Sigmoid colon (tissue), 7 donors: ENCODE data around the gene PEAR1. TPM values are rescaled to one million over a fixed set of nuclear protein-coding genes. Genes with fewer than 3 reads are reported as not detected.
A peak's percentile ranks its signal among the peaks of the same experiment; 100 is the strongest.

ENCODE experiments used
- DNase-seq: peaks from one replicate; pipeline ENCODE4 v3.0.0-alpha.2; 2019
- H3K27ac ChIP-seq, 4 donors: fragments of 200-600 bp; sonication (generic); one replicate each; pipeline ENCODE4 v1.5.1; 2016 to 2019; ENCODE audit warnings: mild to moderate bottlenecking in 1 of 4
- H3K27me3 ChIP-seq, 3 donors: fragments of 200-600 bp; sonication (generic); one replicate each; pipeline ENCODE4 v1.5.1; 2019; ENCODE audit warnings: mild to moderate bottlenecking in 1 of 3
- H3K36me3 ChIP-seq, 4 donors: fragments of 200-600 bp; sonication (generic); one replicate each; pipeline ENCODE4 v1.5.1; 2016 to 2019
- H3K4me1 ChIP-seq, 4 donors: fragments of 200-600 bp; sonication (generic); one replicate each; pipeline ENCODE4 v1.5.1; 2017 to 2019
- H3K4me3 ChIP-seq, 4 donors: fragments of 200-600 bp; sonication (generic); one replicate each; pipeline ENCODE4 v1.5.1; 2017 to 2019; ENCODE audit warnings: mild to moderate bottlenecking in 2 of 4, moderate library complexity in 1 of 4
- H3K9me3 ChIP-seq, 4 donors: fragments of 200-600 bp in 3 of 4; sonication (generic) in 3 of 4; one replicate each; pipeline versions ENCODE4 v1.5.1 to v1.6.1; 2013 to 2019
- EP300 ChIP-seq, 4 donors: sonication (generic); formaldehyde crosslinking; IDR thresholded peaks; one replicate each; pipeline ENCODE4 v1.6.1; 2017; ENCODE audit warnings: antibody characterized with exemption in 4 of 4
- POLR2A ChIP-seq, 2 donors: fragments of 450-650 bp; IDR thresholded peaks; one replicate each; pipeline ENCODE4 v1.6.1; 2016; ENCODE audit warnings: antibody characterized with exemption in 2 of 2, mild to moderate bottlenecking in 2 of 2, moderate library complexity in 2 of 2
- POLR2AphosphoS5 ChIP-seq, 4 donors: sonication (generic); formaldehyde crosslinking; IDR thresholded peaks; one replicate each; pipeline ENCODE4 v1.6.1; 2017; ENCODE audit warnings: antibody characterized with exemption in 4 of 4
- WGBS, 2 donors: extraction: QIAGEN DNeasy Blood & Tissue Kit; methylation state at CpG; one replicate each; pipeline ENCODE4 v1.1.7; 2013; 5-methylcytosine and 5-hydroxymethylcytosine counted together
- intact Hi-C: fragments of 100-400 bp; cut with DNase I; formaldehyde crosslinking; loops from one replicate; pipeline ENCODE4 v1.15.1; 2023
- polyA plus RNA-seq, 3 donors: library from polyadenylated mRNA; stranded (reverse); fragments of 200-250 nt; gene quantifications; one replicate each; pipeline ENCODE4 v1.2.3, GENCODE V29; 2013
- total RNA-seq, 4 donors: library from RNA; depleted of rRNA; stranded (reverse); fragments of >200 nt; gene quantifications; one replicate each; pipeline ENCODE4 v1.1.0, GENCODE V29; 2016
- TF ChIP-seq, protein P1 (sequence below), 4 experiments: fragments of 450-650 bp in 3 of 4; fragments of 200-600 bp in 1 of 4; IDR thresholded peaks; one replicate each; pipeline ENCODE4 v1.5.1; 2016 to 2019; ENCODE audit warnings: antibody characterized with exemption in 4 of 4, mild to moderate bottlenecking in 3 of 4, moderate library complexity in 2 of 4
- donor health status: healthy with polysubstance abuse.
- donor health status: Bipolar disorder and iron deficiency.
- donor health status: healthy.

Gene PEAR1
- total and polyA plus RNA-seq, 7 donors = under 0.01 to 8.3 (median 3.8) TPM

GRCh38 chr1:156928043-156928602, 34.6 kb downstream of the PEAR1 start:
- Histone ChIP-seq H3K4me3 (peak overlapping the region in 1 of 4 donors; percentile 28), H3K27me3 (peaks cover 30 to 62% (median 44%) of the 10 kb centered on the region in 3 donors), H3K4me1 (peaks cover 0 to 34% (median 32%) of the 10 kb centered on the region in 4 donors), H3K9me3 (no peaks in the 10 kb centered on the region), H3K36me3 (no peaks in the 10 kb centered on the region), H3K27ac (no peak overlapping the region)
- intact Hi-C loops = loop anchor here (10.0 kb wide), 1 partner anchor 93 kb away; no protein-coding TSS in a partner anchor
- no peak for DNase-seq
- TF ChIP-seq POLR2A (IDR thresholded peaks at IDR 0.05) = no peak
- TF ChIP-seq, protein P1, sequence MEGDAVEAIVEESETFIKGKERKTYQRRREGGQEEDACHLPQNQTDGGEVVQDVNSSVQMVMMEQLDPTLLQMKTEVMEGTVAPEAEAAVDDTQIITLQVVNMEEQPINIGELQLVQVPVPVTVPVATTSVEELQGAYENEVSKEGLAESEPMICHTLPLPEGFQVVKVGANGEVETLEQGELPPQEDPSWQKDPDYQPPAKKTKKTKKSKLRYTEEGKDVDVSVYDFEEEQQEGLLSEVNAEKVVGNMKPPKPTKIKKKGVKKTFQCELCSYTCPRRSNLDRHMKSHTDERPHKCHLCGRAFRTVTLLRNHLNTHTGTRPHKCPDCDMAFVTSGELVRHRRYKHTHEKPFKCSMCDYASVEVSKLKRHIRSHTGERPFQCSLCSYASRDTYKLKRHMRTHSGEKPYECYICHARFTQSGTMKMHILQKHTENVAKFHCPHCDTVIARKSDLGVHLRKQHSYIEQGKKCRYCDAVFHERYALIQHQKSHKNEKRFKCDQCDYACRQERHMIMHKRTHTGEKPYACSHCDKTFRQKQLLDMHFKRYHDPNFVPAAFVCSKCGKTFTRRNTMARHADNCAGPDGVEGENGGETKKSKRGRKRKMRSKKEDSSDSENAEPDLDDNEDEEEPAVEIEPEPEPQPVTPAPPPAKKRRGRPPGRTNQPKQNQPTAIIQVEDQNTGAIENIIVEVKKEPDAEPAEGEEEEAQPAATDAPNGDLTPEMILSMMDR (IDR thresholded peaks at IDR 0.05) = no peak
- WGBS, 2 donors = 8 to 12% methylated on average over 4 of the region's 4 CpGs

- intact Hi-C loops = loop anchor here (10.0 kb wide), 1 partner anchor 95 kb away; no protein-coding TSS in a partner anchor
- peak; percentile 44 for DNase-seq
- no peak overlapping the region for H3K4me3 ChIP-seq
- no peaks in the 10 kb centered on the region for H3K9me3 ChIP-seq
- no peaks in the 10 kb centered on the region for H3K36me3 ChIP-seq
- peaks cover 0 to 22% (median 19%) of the 10 kb centered on the region in 4 donors for H3K4me1 ChIP-seq
- peaks cover 14 to 46% (median 28%) of the 10 kb centered on the region in 3 donors for H3K27me3 ChIP-seq
- TF ChIP-seq POLR2AphosphoS5 (IDR thresholded peaks at IDR 0.05) (no peak), EP300 (IDR thresholded peaks at IDR 0.05) (no peak), POLR2A (IDR thresholded peaks at IDR 0.05) (no peak)
- TF ChIP-seq, protein P1 (IDR thresholded peaks at IDR 0.05) = no peak
- 48 to 65% methylated on average over 6 of the region's 6 CpGs for WGBS, 2 donors
- H3K27ac ChIP-seq = no peak overlapping the region
These were observed 36.2 kb downstream of the PEAR1 start for GRCh38 chr1:156929596-156930238.

DNA sequence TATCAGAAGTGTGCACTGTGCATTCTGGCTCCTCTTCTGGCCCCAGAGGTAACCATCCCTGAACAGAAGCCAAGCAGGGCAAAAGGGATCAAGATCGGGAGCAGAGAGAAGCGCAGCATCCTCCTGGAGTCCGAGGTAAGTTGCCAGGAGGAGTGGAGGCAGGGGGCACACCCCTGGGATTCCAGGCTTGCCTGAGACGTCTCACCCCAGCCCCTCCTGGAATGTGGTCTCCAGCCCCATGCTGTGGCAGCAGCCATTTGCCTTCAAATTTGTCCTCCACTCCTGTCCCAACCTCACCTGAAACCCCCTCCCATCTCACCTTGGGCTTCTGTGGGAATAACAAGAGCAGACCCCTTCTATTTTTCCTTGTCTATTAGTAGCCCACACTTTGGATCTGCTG, 37.0 kb downstream of the PEAR1 start:
- peak; percentile 35 for DNase-seq

DNA sequence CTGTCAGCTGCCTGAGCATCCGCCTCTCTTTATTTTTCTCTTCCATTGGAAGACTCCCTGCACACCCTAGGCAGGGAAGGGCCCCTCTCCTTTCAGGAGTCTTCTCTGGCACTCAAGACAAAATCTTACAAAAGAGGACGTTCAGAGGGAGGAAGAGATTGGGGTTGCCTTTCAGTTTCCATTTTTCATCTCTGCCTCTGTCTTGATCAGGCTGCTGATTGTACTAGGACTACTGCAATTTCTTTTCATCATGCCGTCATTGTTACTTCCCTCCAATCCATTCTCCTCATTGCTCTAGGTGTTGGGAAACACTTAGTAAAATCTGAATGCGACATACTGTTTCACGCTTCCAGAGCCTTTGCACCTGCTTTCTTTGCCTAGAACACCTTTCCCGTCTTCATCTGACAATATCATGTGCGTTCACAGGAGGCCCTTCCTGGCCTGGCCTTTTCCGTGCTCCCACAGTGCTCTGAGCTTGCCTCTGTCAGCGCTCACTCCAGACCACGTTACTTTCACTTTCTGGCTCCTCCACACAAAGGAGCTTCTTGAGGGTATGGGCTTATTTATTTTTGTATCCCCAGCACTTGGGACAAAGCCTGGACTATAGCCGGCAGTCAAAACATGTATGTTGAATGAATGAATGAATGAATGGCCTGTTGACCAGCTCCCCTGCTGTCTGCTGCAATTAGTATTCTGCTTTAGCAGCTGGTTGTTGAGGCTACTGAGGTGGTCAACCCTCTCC, 37.9 kb downstream of the PEAR1 start:
- peaks cover 0 to 14% (median 3%) of the 10 kb centered on the region in 4 donors for H3K36me3 ChIP-seq
- H3K27me3 ChIP-seq = peaks cover 13 to 29% (median 18%) of the 10 kb centered on the region in 3 donors
- TF ChIP-seq, protein P1 (IDR thresholded peaks at IDR 0.05) = no peak
- TF ChIP-seq POLR2AphosphoS5 (IDR thresholded peaks at IDR 0.05) (peak in 2 of 4 donors; percentile 3 to 17), POLR2A (IDR thresholded peaks at IDR 0.05) (no peak)
- no peak overlapping the region for H3K27ac ChIP-seq
- H3K4me3 ChIP-seq = peak overlapping the region in 2 of 4 donors; percentile 4 to 20
- no peaks in the 10 kb centered on the region for H3K9me3 ChIP-seq
- peaks cover 0 to 22% (median 19%) of the 10 kb centered on the region in 4 donors for H3K4me1 ChIP-seq
- DNase-seq = peak; percentile 61
- 44 to 61% methylated on average over 11 of the region's 11 CpGs for WGBS, 2 donors
- intact Hi-C loops = no loop called here

More for the DNA sequence above, 37.0 kb downstream of the PEAR1 start:
- intact Hi-C loops = no loop called here
- Histone ChIP-seq H3K27me3 (peaks cover 13 to 38% (median 20%) of the 10 kb centered on the region in 3 donors), H3K36me3 (peaks cover 0 to 7% (median 3%) of the 10 kb centered on the region in 4 donors), H3K9me3 (no peaks in the 10 kb centered on the region), H3K4me1 (peaks cover 0 to 22% (median 19%) of the 10 kb centered on the region in 4 donors), H3K27ac (no peak overlapping the region), H3K4me3 (no peak overlapping the region)
- 41 to 72% methylated on average over 4 of the region's 4 CpGs for WGBS, 2 donors
- TF ChIP-seq, protein P1 (IDR thresholded peaks at IDR 0.05) = no peak
- TF ChIP-seq EP300 (IDR thresholded peaks at IDR 0.05) (no peak), POLR2AphosphoS5 (IDR thresholded peaks at IDR 0.05) (no peak), POLR2A (IDR thresholded peaks at IDR 0.05) (no peak)
